Measurements from ENCODE around the gene ANTXR1.
A peak's percentile ranks its signal among the peaks of the same experiment; 100 is the strongest.

Gene ANTXR1

DNA sequence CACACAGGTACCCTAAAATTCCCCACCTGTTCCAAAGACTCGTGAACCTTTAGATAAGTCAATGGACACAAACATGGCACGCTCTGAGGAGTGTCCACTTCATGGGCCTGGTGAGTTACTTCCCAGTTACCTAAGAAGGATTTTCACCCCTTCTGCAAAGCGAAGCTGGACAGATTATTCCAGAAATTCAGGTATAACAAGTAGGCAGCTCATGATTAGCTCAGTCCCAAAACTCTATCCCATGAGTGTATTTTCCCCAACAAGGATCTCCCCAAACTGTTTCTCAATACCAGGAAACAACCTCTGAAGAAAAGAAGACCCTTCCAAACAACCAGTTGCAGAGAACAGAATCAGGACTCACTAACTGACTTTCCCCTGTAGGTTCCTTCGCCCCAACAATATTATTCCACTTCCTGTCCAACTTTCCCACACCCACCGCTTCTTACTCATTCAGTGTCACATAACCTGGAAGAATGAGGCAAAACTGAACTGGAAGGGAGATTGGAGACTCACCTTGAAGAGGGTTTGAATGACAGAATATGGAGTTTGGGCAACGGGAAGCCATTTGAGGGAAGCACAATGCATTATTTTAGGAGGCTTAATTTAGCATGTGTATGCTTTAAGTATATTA lies 120.1 kb downstream of the ANTXR1 start:
- DNase-seq (ENCODE audit: low read depth, low spot score), result no peak

GRCh38 chr2:69133898-69134297 lies 120.9 kb downstream of the ANTXR1 start:
- no peak for DNase-seq (ENCODE audit: low read depth, low spot score)

- DNase-seq (ENCODE audit: low read depth, low spot score), result no peak
Observed at GRCh38 chr2:69134306-69134945, 121.4 kb downstream of the ANTXR1 start.

DNA sequence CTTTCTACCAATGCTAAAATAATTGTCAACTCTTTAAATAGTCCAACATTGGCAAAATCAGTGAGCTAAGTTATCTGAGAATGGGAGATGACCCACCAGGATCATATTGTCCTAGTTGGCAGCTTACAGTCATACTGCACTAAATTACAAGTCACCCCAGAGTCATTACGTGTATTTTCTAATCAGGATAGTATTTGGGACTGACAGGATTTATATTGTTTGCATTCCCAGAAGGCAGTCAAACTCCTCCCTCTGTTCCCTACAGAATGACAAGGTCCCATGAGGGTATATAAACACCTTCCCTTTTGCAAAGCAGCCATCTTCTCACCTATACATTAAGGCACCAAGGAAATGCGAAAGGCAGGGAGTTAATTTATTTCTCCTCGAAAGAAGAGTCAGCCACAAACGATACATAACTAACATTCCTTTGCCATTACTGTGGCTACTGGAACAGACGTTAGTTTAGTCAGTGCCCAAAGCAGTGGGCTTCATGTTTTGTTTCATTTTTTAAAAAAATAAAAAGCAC lies 125.3 kb downstream of the ANTXR1 start:
- DNase-seq (ENCODE audit: low read depth, low spot score), result no peak

GRCh38 chr2:69138793-69139459 lies 125.9 kb downstream of the ANTXR1 start:
- no peak for DNase-seq (ENCODE audit: low read depth, low spot score)

DNA sequence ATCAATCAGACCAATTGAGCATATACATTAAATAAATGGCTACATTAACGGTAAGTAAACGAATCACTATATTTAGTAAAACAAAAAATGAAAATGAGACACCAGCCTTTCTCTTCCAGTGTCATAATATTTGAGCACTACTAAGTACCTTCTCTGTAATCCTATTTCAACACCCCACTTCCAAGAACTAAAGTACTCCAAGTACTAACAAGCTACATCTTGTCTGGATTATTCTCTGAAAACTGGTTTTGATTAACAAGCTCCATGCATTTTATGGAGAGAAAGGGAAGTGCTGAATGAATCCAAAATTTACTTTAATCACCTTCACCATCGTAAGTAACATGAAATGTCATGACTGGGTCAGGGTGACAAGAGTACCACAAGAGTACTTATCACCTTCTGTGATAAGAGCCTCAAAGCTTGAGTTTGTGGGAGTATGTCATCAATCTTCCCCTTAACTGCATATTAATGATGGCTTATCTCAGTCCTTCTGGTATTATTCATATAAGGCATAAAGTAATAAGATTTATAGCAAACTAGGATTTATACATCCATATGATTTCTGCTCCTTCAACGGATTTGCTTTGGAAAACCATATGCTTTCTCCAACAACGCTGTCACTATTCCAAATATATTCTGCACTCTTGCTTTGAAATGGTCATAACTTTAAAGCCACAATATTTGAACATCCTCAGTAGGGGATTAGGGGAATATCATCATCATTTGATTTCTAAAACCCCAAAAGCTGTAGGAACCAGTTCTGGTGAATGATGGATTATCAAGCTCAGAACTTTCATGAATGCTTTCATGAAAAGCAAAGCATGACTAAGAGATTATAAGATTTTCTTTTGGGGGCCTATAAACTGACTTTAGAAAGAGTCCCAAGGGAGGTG lies 127.0 kb downstream of the ANTXR1 start:
- DNase-seq (ENCODE audit: low read depth, low spot score), result no peak

DNA sequence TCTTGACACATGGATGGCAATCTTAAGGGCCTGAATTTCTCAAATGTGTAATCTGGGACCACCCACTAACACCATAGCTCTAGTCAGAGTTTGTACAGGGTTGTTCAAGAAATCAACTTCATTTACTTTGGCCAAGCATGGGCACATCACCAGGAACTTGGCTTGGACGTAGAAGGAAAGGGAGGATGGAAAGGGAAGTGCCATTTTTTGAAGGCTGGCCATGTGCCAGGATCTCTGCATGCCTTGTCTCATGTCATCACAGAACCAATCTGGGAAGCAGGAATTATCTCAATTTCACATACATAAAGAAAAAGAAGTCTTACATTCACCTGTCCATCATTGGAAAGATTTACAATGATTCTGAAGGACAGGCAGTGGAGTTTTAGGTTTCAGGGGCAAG lies 128.1 kb downstream of the ANTXR1 start:
- DNase-seq (ENCODE audit: low read depth, low spot score), result no peak

DNA sequence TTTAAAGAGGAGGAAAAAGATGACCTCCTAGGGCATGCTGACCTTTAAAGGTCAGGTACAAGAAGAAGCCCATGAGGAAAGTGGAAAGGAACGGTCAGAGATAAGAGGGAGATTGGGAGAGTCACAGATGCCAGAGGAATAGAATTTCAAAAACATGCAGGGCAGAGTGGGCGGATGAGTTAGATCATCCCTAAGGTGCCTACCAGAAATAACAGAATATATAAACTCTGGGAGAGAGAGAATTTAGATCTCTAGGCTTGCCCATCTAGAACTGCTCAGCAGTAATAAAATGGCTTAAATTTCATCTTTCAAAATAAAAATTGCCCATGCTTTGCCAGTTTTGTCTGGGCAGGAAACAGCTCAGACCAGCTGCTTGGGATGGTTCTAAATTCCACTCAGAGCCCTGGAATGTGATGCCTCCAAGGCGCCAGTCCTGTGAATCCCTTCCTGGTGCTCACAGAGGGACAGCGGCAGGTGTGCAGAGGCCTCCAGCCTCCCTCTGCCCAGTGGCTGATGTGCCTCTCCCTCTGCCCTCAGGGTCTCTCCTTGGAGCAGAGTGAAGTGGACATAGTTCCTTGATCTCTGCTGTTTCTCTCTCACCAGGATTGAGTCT lies 130.9 kb downstream of the ANTXR1 start:
- DNase-seq (ENCODE audit: low read depth, low spot score), result no peak

DNA sequence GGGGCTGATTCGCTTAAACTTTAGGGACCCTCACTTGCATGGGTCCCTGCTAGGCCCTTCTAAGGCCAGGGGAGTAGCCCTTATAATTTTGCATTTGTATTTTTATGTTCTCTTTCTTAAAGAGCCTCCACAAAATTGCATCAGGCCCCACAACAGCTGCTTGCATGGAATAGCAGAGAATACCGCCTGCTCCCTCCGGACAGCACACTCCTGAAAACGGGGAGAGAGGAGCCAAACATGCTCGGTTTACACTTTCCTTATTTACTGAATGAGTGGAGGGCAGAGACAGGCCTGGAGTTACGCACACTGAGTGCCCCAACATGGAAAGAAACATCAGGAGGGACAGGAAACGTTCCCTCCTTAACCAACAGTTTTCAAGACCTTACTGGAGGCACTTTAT lies 132.2 kb downstream of the ANTXR1 start:
- no peak for DNase-seq (ENCODE audit: low read depth, low spot score)

- DNase-seq (ENCODE audit: low read depth, low spot score), result no peak
Observed at GRCh38 chr2:69147841-69148533, 135.0 kb downstream of the ANTXR1 start.

GRCh38 chr2:69149631-69150215 lies 136.7 kb downstream of the ANTXR1 start:
- no peak for DNase-seq (ENCODE audit: low read depth, low spot score)

GRCh38 chr2:69151931-69152330 lies 139.0 kb downstream of the ANTXR1 start:
- DNase-seq (ENCODE audit: low read depth, low spot score), result no peak

DNA sequence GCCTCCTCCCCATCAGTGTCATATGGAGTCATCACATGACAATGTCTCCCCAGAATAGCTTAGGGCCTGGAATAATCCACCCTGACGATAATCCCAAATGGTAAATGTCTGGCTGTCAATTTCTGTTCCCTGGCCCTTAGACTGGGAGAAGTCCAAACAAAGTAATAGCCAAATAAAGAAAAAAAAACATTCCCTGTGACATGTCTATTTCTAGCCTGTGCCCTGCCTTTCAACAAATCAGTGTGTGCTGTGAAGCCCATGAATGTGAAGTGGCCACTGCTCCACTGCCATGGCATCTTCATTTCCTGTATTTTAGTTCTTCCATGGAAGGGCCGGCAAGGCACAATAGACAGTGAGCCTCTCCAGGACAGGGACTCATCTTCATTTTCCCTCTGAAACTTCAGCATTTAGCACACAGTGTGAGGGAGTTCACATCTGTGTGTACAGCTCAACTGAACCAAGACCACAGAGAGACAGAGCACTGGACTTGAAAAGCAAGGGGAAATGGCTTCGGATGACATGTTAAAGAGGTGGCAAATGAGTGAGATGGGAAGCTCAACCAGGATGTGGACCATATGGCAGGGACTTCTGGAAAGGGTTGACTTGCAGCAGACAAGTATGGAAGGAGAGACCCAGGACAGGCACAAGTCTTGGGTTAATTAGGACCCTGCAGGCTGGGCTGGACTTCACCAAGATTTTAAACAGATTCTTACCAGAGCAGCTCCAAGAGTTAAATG lies 140.0 kb downstream of the ANTXR1 start:
- no peak for DNase-seq (ENCODE audit: low read depth, low spot score)

DNA sequence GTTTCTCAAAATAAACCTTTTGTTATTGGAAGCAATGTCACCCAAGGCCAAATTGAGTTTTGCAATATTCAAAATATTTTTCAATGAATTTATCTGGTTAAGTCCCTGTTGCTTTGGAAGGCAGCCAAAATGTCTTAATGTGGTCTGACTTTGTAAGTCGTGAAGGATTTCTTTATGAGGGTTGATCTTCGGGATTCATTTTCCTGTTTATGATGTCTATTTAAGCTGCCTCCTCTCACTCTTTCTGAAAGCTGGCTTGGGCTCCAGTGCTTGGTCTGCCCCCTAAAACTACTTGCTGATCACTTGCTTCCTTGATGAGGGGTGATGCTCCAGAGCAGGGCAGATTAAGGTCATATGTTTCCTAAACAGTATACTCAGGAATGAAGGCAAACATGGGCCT lies 141.1 kb downstream of the ANTXR1 start:
- peak; percentile 68 for DNase-seq (ENCODE audit: low read depth, low spot score)

GRCh38 chr2:69156624-69157023 lies 143.6 kb downstream of the ANTXR1 start:
- no peak for DNase-seq (ENCODE audit: low read depth, low spot score)

DNA sequence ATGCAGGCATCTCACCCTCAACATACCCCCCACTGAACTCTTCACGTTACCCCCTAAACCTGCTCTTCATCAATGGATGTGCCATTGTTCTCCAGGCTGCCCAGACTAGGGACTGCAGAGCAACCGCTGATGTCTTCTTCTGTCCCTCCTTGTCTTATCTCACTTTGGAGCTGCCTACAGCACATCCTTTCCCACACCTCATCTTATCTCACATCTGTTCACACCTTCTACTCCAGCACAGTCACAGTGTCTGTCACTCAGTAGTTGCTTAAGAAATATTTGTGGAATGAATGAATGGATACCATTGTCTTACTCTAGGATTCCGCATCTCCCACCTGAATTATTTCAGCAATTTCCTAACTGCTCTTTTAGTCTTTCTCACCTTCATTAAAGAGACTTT lies 144.5 kb downstream of the ANTXR1 start:
- no peak for DNase-seq (ENCODE audit: low read depth, low spot score)

DNA sequence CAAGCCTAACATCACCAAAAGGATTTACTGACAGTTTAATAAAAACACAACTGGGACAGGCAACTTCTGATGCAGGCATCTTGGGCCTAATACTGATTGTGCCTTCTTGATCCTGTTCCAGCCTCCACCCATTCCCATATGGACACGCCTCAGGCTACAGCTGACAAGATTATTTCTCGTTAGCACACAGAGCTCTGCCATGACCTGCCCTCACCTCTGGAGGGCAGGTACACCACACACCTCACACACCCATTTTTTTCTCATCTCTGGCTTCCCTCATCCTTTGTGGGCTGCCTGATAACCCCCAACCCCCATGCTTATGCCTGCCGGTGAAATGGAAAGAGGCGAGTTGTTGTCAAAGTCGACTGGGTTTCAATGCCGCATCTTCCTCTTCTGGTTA lies 147.0 kb downstream of the ANTXR1 start:
- no peak for DNase-seq (ENCODE audit: low read depth, low spot score)

DNA sequence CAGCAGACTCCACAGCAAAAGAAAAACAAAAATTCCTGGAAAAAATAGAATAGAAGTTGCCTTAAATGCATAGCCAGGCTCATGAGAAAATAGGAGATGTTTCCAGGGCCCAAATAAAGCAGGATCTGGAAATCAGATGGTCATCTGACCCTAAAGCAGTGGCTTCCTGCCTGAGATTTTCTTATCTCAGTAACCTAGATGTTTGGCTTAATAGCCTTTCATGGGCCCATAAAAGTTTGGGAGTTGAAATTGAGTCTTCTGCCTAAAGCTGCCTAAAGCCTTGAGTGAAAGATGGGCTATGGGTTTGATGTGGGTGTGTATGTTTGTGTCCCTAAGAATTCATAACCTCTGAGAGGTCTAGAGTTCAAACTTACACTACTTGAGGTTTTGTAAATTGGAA lies 149.1 kb downstream of the ANTXR1 start:
- DNase-seq (ENCODE audit: low read depth, low spot score), result no peak

DNA sequence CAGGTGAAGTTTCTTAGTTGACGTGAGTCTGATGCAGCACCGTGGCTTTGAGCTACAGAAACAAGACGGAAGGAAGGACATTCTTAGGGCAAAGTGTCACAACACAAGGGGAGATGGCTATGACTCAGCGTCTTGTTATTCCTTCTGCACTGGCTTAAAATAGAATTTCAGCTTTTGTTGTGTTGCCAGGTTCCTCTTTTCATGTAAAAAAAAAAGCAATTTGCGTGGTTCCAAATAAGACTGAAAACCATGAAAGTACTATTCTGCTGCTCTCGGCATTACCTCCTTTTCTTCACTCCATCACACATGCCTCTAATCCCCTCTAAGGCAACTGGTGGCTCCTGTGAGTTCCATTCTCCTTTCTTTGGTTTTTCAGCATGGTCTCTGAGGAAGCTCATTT lies 150.1 kb downstream of the ANTXR1 start:
- DNase-seq (ENCODE audit: low read depth, low spot score), result peak; percentile 39

DNA sequence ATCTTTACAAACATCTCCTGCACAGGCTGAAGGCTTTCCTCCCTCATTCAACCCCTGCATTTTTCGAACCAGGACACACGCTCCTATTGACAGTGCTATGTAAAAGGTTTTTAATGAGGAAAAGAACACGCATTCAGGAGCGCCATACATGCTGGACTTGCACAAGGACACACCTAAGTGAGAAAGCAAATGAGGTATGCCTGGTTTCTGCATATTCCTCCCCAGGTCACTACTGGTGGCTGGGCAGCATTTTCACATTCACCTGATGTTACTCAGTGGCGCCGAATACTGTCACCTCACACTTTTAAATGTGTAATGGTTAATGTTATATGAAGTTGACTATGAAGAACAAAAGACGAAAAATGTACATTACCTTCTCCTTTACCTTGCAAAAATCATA lies 150.6 kb downstream of the ANTXR1 start:
- no peak for DNase-seq (ENCODE audit: low read depth, low spot score)

Measured in smooth muscle cell of the brain vasculature (primary cell).